Central memory CD8-positive, alpha-beta T cell (primary cell): ENCODE data around the gene DDX31.
A peak's percentile ranks its signal among the peaks of the same experiment; 100 is the strongest.
"Not testable (repeated sequence)": the region's sequence is repeated elsewhere in the genome, so short reads cannot be mapped to it uniquely, and the experiment has no call there.

ENCODE experiments used
- ATAC-seq: fragments of 150-1000 bp; cut with Tn5 transposase; replicated peaks from 2 replicates; pipeline ENCODE4 v1.10.0; 2022; ENCODE audit warnings: mild to moderate bottlenecking, moderate FRiP score, moderate number of reproducible peaks; ENCODE audit not compliant: poor library complexity, severe bottlenecking; ENCODE audit errors: extremely low read depth
- DNase-seq, 2 donors: peaks; one replicate each; pipeline ENCODE4 v3.0.0; 2021; ENCODE audit warnings: low spot score in 2 of 2
- H3K27ac Mint-ChIP-seq: one replicate; pipeline ENCODE4 v1.8.0; 2022; ENCODE audit warnings: low read depth, mild to moderate bottlenecking, moderate library complexity, mixed read lengths
- H3K27me3 Mint-ChIP-seq: one replicate; pipeline ENCODE4 v1.8.0; 2022; ENCODE audit warnings: mixed read lengths
- H3K36me3 Mint-ChIP-seq: one replicate; pipeline ENCODE4 v1.8.0; 2022; ENCODE audit warnings: mild to moderate bottlenecking, moderate library complexity, mixed read lengths; ENCODE audit not compliant: insufficient read depth
- H3K4me1 Mint-ChIP-seq: one replicate; pipeline ENCODE4 v1.8.0; 2022; ENCODE audit warnings: mixed read lengths
- H3K4me3 Mint-ChIP-seq: one replicate; pipeline ENCODE4 v1.8.0; 2022; ENCODE audit warnings: mild to moderate bottlenecking, moderate library complexity, mixed read lengths
- H3K9me3 Mint-ChIP-seq: one replicate; pipeline ENCODE4 v1.8.0; 2022; ENCODE audit warnings: mixed read lengths

The DDX31 gene

DNA sequence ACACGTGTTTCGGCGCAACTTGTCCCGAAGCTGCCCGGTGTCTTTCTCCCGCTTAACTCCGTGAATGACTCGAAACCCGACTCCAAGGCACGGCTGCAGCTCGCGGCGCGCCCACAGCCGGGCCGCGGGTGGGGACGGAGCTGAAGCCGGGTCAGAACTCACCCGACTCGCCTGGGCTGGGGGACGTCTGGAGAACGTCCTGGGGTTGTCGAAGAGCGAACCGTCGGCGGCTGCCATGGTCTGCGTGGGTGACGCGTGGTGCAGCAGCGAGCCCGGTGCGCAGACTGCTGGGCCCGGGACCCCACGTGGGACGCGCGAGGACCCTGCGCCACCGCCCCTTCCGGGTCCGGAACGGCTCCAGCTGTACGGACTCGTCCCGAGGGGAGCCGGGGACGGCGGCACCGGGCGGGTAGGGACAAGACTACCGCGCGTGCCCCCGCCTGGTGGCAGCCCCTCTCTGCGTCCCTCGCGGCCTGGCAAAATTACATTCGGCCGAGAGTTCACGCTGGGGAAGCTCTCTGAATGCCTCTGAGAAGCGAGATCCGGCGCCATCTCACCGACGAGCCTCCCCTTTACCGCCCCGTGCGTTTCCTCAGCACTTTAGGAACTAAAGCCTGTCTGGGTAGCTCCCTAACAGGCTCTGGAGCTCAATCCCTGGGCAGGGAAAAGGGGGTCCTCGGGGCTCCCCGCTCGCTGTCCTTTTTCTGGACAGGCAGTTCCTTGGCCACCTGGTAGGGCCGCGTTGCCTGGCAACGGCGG, at the start of gene DDX31:
DDX31 (minus strand) TSS at position 286 of the 759 bp plus-strand sequence; CDS start at position 237, 49 bp downstream.
- Mint-ChIP-seq H3K4me3 (peak within 1 kb of the TSS; percentile 91), H3K4me1 (peaks cover 31% of the 10 kb centered on the region), H3K9me3 (no peaks in the 10 kb centered on the region), H3K27me3 (no peaks in the 10 kb centered on the region), H3K36me3 (peaks cover 18% of the 10 kb centered on the region), H3K27ac (peak within 1 kb of the TSS; percentile 97)
- DNase-seq (peak; percentile 85 to 87), ATAC-seq (peak; percentile 88)

GRCh38 chr9:132718381-132718928, 48.7 kb upstream of the DDX31 start:
- not testable (repeated sequence) for H3K36me3 Mint-ChIP-seq, H3K4me3 Mint-ChIP-seq, H3K27ac Mint-ChIP-seq, H3K4me1 Mint-ChIP-seq, H3K9me3 Mint-ChIP-seq, DNase-seq, ATAC-seq
- H3K27me3 Mint-ChIP-seq = peaks cover 38% of the 10 kb centered on the region

- H3K27ac Mint-ChIP-seq = no peak overlapping the region
- no peak for ATAC-seq
- no peaks in the 10 kb centered on the region for H3K4me1 Mint-ChIP-seq
- H3K27me3 Mint-ChIP-seq = peaks cover 48% of the 10 kb centered on the region
- DNase-seq = no peak
- no peaks in the 10 kb centered on the region for H3K36me3 Mint-ChIP-seq
- no peak overlapping the region for H3K4me3 Mint-ChIP-seq
- no peaks in the 10 kb centered on the region for H3K9me3 Mint-ChIP-seq
Observed at GRCh38 chr9:132717326-132717945, 47.7 kb upstream of the DDX31 start.

DNA sequence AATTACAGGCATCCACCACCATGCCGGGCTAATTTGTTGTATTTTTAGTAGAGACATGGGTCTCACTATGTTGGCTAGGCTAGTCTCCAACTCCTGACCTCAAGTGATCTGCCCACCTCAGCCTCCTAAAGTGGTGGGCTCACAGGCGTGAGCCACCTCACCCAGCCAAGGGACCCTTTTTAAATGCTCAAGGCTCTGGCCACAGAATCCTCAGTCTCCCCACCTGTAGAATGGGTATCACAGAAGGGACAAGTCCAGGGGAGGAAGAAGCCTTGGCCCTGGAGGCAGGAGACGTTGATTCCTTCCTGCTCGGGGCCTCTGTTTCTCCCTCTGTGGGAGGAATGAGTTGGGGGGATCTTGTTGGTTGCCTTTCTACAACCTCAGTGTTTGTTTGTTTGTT, 46.2 kb upstream of the DDX31 start:
- Mint-ChIP-seq H3K4me1 (no peaks in the 10 kb centered on the region), H3K9me3 (no peaks in the 10 kb centered on the region), H3K27me3 (peaks cover 53% of the 10 kb centered on the region), H3K36me3 (no peaks in the 10 kb centered on the region), H3K27ac (no peak overlapping the region), H3K4me3 (no peak overlapping the region)
- no peak for ATAC-seq
- no peak for DNase-seq

- DNase-seq (no peak), ATAC-seq (no peak)
- Mint-ChIP-seq H3K36me3 (no peaks in the 10 kb centered on the region), H3K9me3 (no peaks in the 10 kb centered on the region), H3K4me3 (no peak overlapping the region), H3K27ac (no peak overlapping the region), H3K4me1 (no peaks in the 10 kb centered on the region), H3K27me3 (peaks cover 52% of the 10 kb centered on the region)
Observed at GRCh38 chr9:132712753-132713152, 43.0 kb upstream of the DDX31 start.

- ATAC-seq (no peak), DNase-seq (no peak)
- Mint-ChIP-seq H3K4me3 (no peak overlapping the region), H3K27me3 (peaks cover 46% of the 10 kb centered on the region), H3K27ac (no peak overlapping the region), H3K36me3 (no peaks in the 10 kb centered on the region), H3K9me3 (no peaks in the 10 kb centered on the region), H3K4me1 (no peaks in the 10 kb centered on the region)
Observed at GRCh38 chr9:132711846-132712245, 42.1 kb upstream of the DDX31 start.

GRCh38 chr9:132711152-132711551, 41.4 kb upstream of the DDX31 start:
- not testable (repeated sequence) for H3K9me3 Mint-ChIP-seq, H3K4me3 Mint-ChIP-seq, ATAC-seq, H3K4me1 Mint-ChIP-seq, DNase-seq, H3K36me3 Mint-ChIP-seq, H3K27ac Mint-ChIP-seq
- peaks cover 50% of the 10 kb centered on the region for H3K27me3 Mint-ChIP-seq

- H3K27ac Mint-ChIP-seq = no peak overlapping the region
- peaks cover 58% of the 10 kb centered on the region for H3K27me3 Mint-ChIP-seq
- H3K9me3 Mint-ChIP-seq = no peaks in the 10 kb centered on the region
- no peak for DNase-seq
- H3K4me1 Mint-ChIP-seq = no peaks in the 10 kb centered on the region
- no peaks in the 10 kb centered on the region for H3K36me3 Mint-ChIP-seq
- no peak for ATAC-seq
- no peak overlapping the region for H3K4me3 Mint-ChIP-seq
Observed at GRCh38 chr9:132710333-132710732, 40.5 kb upstream of the DDX31 start.

DNA sequence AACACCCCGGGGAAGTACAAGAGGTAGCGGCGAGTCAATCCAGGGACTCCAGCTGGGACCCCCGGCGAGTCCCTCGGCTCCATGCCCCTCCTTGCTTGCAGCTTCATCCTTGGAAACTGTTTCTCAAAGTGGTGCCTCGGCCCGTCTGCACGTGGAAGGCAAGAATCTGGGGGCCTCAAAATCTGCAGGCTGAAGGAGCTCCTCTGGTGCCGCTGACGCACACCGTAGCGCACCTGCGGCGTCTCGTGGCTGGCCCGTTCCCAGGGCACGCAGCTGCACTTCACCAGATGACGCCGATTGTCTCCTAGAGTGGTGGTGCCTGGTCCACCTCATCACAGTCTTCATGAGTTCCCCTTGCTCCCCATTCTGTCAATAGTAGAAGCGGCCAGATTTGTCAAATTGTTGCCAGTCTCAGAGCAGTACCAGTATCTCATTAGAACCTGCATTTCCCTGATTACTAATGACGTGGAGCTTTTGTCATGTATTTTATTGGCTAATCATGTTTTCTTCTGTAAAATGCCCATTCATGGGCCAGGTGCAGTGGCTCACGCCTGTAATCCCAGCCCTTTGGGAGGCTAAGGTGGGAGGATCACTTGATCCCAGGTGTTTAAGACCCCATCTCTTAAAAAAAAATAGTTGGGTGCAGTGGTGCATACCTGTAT, 39.1 kb upstream of the DDX31 start:
- Mint-ChIP-seq H3K27me3 (peaks cover 71% of the 10 kb centered on the region), H3K36me3 (no peaks in the 10 kb centered on the region), H3K4me3 (no peak overlapping the region), H3K9me3 (no peaks in the 10 kb centered on the region), H3K4me1 (no peaks in the 10 kb centered on the region), H3K27ac (no peak overlapping the region)
- DNase-seq (no peak), ATAC-seq (no peak)

DNA sequence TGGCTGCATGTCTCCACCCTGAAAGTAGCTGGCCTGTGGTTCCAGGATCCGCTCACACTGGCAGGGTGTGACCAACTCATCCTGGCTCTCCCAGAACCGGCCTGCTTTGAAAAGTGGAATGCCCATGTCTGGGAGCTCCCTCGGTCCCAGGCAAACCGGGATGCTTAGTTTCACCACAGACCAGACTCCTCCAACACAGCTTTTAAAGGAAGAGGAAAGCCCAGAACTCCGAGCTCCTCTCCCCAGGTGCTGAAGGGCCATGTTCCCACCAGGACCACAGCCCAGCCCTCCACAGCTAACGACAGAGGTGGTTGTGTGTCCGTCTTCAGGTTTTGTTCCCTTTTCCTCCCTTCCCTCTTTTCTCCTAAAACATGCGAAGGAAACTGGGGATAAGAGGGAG, 38.5 kb upstream of the DDX31 start:
- H3K4me3 Mint-ChIP-seq = no peak overlapping the region
- no peak for ATAC-seq
- no peak for DNase-seq
- H3K27ac Mint-ChIP-seq = no peak overlapping the region
- H3K27me3 Mint-ChIP-seq = peaks cover 74% of the 10 kb centered on the region
- no peaks in the 10 kb centered on the region for H3K4me1 Mint-ChIP-seq
- H3K36me3 Mint-ChIP-seq = no peaks in the 10 kb centered on the region
- no peaks in the 10 kb centered on the region for H3K9me3 Mint-ChIP-seq

DNA sequence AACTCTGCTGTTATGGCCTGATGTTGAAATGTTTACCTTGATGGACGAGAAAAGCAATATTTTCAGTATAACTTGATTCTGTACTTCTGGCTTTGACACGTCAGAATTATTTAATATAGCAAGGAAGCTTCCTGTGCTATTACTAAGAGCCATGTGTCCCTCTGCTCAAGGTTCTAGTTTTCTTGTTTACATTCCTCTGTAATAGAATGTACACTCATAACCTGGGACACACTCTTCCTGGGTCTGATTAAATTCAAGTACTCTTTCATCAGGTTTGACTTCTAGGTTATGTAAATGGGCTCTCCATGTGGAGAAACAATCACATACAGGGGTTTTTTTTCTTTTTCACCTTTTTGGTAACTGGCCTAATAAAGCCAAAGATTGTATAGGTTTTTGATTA, 33.6 kb upstream of the DDX31 start:
- Mint-ChIP-seq H3K27ac (no peak overlapping the region), H3K9me3 (peaks cover 4% of the 10 kb centered on the region), H3K36me3 (no peaks in the 10 kb centered on the region), H3K27me3 (peaks cover 49% of the 10 kb centered on the region), H3K4me1 (no peaks in the 10 kb centered on the region), H3K4me3 (no peak overlapping the region)
- ATAC-seq (no peak), DNase-seq (no peak)

DNA sequence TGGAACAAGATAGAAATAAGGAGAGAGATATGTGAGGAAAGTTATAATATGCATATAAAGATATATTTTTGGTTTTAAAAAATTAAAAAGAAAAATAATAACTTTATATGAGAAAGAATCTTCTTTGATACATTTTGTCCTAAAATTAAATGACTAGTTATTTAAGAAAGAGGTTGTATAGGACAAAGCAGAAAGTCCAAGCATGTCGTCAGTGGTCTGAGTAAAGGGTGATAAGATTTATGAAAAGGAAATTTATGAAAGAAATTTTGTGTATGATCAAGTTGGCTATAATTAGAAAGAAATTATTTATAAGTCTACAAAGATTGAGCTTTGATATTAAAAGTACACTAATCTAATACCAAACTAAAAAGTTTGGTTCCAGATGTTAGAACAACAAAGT, 32.5 kb upstream of the DDX31 start:
- peaks cover 15% of the 10 kb centered on the region for H3K9me3 Mint-ChIP-seq
- H3K4me1 Mint-ChIP-seq = no peaks in the 10 kb centered on the region
- H3K27me3 Mint-ChIP-seq = peaks cover 50% of the 10 kb centered on the region
- no peak overlapping the region for H3K27ac Mint-ChIP-seq
- no peak for DNase-seq
- H3K4me3 Mint-ChIP-seq = no peak overlapping the region
- H3K36me3 Mint-ChIP-seq = no peaks in the 10 kb centered on the region
- ATAC-seq = no peak
